ENCODE measurements around the gene ZNF606.
"Not testable (repeated sequence)": the region's sequence is repeated elsewhere in the genome, so short reads cannot be mapped to it uniquely, and the experiment has no call there.

ZNF606 gene

DNA sequence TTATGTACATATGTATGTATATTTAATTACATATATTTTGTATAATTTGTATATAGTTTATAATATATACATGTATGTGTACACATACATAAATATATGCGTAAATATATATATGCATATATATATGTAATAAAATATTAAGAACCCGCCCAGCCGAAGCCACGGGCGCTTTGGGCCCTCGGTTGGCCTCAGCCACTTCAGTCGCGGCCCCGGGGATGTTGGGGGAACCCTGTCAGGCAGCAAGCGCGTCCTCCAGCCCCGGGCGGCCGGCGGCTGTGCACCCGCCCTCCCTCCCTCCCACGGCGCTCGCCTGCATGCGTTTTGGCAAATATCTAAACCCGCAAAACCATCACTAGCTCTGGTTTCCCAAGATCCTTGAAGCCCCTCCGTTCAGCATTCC is 7.9 kb upstream of the ZNF606 start:
- DNase-seq (ENCODE audit: low read depth, low spot score): no peak

DNA sequence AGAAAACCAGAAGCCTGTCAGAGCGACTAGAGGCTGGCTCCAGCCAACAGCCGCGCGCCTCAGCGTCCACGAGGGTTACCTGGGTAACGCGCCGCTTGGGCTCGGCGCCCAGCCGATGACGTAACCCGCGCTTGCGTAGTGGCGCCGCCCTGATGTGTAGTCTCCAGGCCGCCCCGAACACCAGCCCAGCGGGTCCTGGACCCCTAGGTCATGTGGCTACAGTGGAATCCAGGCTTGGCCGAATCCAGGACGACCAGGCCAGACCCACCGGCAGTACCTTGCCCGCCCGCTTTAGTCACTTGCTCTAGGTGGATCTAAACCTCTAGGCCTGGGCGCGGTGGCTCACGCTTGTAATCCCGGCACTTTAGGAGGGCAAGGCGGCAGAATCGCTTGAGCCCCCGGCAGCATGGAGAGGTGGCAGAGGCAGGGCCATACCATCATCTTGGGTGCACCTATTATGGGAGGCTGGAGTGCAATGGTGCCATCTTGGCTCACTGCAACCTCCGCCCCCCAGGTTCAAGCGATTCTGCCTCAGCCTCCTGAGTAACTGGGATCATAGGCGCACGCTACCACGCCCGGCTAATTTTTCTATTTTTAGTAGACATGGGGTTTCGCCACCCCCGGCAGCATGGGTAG is 7.2 kb upstream of the ZNF606 start:
- peak; percentile 41 for DNase-seq (ENCODE audit: low read depth, low spot score)

DNA sequence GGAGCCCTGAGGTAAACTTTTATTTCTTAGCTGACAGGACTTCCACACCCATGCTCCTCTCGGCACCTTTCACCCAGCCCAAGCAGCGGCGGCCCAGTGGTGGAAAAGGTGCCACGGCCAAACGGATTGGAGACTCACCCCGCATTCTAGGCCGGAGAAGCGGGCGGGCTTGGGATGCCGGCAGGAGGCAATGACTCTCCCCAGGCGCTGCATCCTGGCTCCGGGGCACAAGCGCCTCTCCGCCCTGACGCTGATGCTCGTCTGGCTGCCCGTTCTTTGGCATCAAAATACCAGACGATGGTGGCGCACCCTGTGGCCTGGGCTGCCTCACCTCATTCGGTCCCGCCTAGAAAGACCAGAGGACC is 6.7 kb upstream of the ZNF606 start:
- no peak for DNase-seq (ENCODE audit: low read depth, low spot score)

- not testable (repeated sequence) for DNase-seq (ENCODE audit: low read depth, low spot score)
These were observed 6.3 kb upstream of the ZNF606 start for GRCh38 chr19:58008877-58009276.

GRCh38 chr19:58007285-58007684 is 4.7 kb upstream of the ZNF606 start:
- DNase-seq (ENCODE audit: low read depth, low spot score): no peak

- DNase-seq (ENCODE audit: low read depth, low spot score): no peak
These were observed 681 bp upstream of the ZNF606 start for GRCh38 chr19:58003174-58003828.

GRCh38 chr19:58001895-58002369 is 688 bp downstream of the ZNF606 start:
- DNase-seq (ENCODE audit: low read depth, low spot score): no peak

- DNase-seq (ENCODE audit: low read depth, low spot score): no peak
These were observed 1.9 kb downstream of the ZNF606 start for GRCh38 chr19:58000677-58001076.

- no peak for DNase-seq (ENCODE audit: low read depth, low spot score)
These were observed 9.8 kb downstream of the ZNF606 start for GRCh38 chr19:57992841-57993240.

DNA sequence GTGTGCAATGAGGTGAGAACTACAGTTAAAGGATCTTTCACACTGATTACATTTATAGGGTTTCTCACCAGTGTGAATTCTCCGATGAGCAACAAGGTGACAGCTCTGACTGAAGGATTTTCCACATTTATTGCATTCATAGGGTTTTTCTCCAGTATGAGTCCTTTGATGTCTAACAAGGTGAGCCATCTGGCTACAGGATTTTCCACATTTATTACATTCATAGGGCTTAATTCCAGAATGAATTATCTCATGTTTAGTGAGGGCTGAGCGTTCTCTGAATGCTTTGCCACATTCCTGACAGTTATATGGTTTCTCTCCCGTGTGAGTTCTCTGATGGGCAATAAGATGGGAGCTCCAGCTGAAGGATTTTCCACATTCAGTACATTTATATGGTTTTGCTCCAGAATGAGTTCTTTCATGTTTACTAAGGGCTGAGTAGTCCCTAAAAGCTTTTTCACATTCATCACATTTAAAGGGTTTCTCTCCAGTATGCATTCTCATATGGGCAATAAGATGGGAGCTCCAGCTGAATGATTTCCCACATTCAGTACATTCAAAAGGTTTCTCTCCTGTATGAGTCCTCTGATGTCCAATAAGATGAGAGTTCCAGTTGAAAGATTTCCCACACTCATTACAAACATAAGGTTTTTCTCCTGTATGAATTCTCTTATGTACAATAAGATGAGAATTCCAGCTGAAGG is 23.9 kb downstream of the ZNF606 start:
- DNase-seq (ENCODE audit: low read depth, low spot score): no peak

GRCh38 chr19:57974434-57974833 is 28.2 kb downstream of the ZNF606 start, which contains the start of gene C19orf18:
C19orf18 (minus strand) TSS chr19:57974534; CDS start chr19:57974432, 102 bp downstream.
- DNase-seq (ENCODE audit: low read depth, low spot score): no peak

GRCh38 chr19:57964761-57965160 is 37.9 kb downstream of the ZNF606 start:
- DNase-seq (ENCODE audit: low read depth, low spot score): no peak

DNA sequence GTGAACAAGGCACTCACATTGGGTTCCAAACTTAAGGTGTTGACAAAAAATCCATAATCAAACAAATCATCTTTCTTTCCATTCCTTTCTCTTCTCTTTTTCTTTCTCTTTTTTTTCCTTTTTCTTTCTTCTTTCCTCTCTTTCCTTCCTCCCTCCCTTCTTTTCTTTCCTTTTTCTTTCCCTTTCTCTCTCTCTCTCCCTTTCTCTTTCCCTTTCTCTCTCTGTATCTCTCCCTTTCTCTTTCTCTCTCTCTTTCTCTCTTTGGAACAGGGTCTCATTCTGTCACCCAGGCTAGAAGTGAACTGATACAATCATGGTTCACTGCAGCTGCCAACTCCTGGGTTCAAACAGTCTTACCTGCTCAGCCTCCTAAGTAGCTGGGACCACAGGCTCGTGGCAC is 40.8 kb downstream of the ZNF606 start:
- no peak for DNase-seq (ENCODE audit: low read depth, low spot score)

- no peak for DNase-seq (ENCODE audit: low read depth, low spot score)
These were observed 47.6 kb downstream of the ZNF606 start for GRCh38 chr19:57954996-57955395.

DNA sequence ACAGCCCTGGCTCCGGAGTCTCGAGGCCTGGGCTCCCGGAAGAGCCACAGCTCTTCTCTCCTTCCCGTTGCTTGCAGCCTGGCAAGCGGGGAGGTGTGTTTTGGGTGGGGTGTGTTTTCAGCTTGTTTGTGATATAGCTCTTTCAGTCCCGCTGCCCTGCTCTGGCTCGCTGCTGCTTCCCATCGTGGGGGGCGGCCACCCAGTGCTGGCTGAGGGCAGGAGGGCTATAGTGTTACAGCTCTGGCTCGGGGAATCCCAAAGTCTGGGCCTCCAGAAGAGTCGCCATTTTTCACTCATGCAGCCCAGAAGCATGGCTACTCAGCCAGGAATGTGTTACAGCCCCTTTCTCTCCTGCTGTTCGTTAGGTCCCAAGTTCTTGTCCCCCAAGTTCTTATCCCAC is 52.9 kb downstream of the ZNF606 start:
- DNase-seq (ENCODE audit: low read depth, low spot score): no peak

- no peak for DNase-seq (ENCODE audit: low read depth, low spot score)
These were observed 53.3 kb downstream of the ZNF606 start for GRCh38 chr19:57949296-57949695.

DNA sequence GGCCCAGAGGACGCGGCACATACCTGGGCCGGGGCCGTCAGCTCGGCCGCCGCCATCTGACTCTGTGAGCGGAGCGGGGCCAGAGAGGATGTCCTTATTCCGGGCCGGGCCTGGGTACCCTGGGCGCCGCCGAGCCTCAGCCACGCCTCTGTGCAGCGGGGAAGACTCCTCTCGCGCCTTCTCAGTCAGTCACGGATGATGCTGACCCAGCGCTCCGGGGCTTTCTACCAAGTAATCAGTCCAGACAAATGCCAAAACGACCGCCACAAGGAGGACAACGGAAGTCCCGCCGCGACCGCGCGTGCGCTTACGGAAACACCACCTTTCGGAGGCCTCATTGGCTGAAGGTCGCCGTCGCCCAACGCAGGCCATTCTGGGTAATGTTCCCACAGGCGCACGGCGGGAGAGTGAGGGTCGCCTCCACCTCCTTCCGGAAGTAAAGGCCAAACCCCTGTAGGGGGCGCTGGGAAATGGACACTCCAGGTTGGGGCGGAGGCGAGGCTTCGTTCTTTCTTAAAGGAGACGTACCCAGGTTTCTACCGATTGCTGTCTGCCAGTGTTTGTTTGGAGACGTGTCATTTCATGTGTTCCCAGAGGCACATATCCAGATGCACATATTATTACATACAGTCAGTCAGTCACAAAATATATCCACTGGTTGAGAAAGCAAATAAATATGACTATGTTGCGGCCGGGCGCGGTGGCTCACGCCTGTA is 55.0 kb downstream of the ZNF606 start, which contains the start of gene ZNF256:
ZNF256 (minus strand) TSS at position 288 of the 716 bp plus-strand sequence; CDS start at position 56, 232 bp downstream.
- peak; percentile 86 for DNase-seq (ENCODE audit: low read depth, low spot score)

GRCh38 chr19:57947088-57947418 is 55.6 kb downstream of the ZNF606 start:
- no peak for DNase-seq (ENCODE audit: low read depth, low spot score)

GRCh38 chr19:57946316-57946715 is 56.3 kb downstream of the ZNF606 start:
- no peak for DNase-seq (ENCODE audit: low read depth, low spot score)

- no peak for DNase-seq (ENCODE audit: low read depth, low spot score)
These were observed 61.0 kb downstream of the ZNF606 start for GRCh38 chr19:57941593-57941992.

DNA sequence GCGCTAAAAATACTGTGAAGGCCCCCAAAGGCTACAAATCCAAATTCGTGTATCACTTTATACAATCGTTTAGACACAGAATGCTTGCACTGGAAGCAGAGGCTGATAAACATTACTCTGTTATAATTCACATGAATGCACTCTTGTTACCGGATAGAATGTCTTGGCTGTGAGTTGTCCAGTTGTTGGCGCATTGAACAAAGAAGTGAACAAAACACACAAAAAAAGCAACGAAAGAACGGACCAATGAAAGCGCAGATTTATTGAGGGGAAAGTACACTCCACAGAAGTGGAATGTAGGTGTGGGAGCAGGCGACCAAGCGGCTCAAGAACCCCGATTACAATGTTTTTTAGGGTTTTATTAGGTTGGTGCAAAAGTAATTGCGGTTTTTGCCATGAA is 66.9 kb downstream of the ZNF606 start:
- DNase-seq (ENCODE audit: low read depth, low spot score): no peak
